DMS153 treated with DMSO at 0.1 percent for 48 hours (cell line): ENCODE data around the gene PABPN1L.

Source experiments
- DNase-seq: peaks from one replicate; lab custom pipeline; 2025; ENCODE audit not compliant: unreplicated experiment; lab: John Stamatoyannopoulos, UW

PABPN1L gene

GRCh38 chr16:88866151-88866920, at the start of gene PABPN1L:
PABPN1L (minus strand) TSS chr16:88866660; CDS start chr16:88866606, 54 bp downstream.
- peak; percentile 2 for DNase-seq

- no peak for DNase-seq
Measured at GRCh38 chr16:88915639-88916327, 49.3 kb upstream of the PABPN1L start.

- no peak for DNase-seq
Measured at GRCh38 chr16:88914750-88915368, 48.4 kb upstream of the PABPN1L start.

- DNase-seq = no peak
Measured at GRCh38 chr16:88913870-88914269, 47.4 kb upstream of the PABPN1L start.

GRCh38 chr16:88913001-88913612, 46.6 kb upstream of the PABPN1L start:
- no peak for DNase-seq

- DNase-seq = no peak
Measured at GRCh38 chr16:88912556-88912955, 46.1 kb upstream of the PABPN1L start.

- no peak for DNase-seq
Measured at GRCh38 chr16:88911946-88912310, 45.5 kb upstream of the PABPN1L start.

- no peak for DNase-seq
Measured at GRCh38 chr16:88911136-88911945, 44.9 kb upstream of the PABPN1L start.

GRCh38 chr16:88910284-88911135, 44.0 kb upstream of the PABPN1L start:
- DNase-seq = no peak

- no peak for DNase-seq
Measured at GRCh38 chr16:88909431-88910210, 43.2 kb upstream of the PABPN1L start.

- no peak for DNase-seq
Measured at GRCh38 chr16:88908307-88908706, 41.8 kb upstream of the PABPN1L start.

- DNase-seq = no peak
Measured at GRCh38 chr16:88907768-88908167, 41.3 kb upstream of the PABPN1L start.

- no peak for DNase-seq
Measured at GRCh38 chr16:88906535-88907105, 40.2 kb upstream of the PABPN1L start.

- DNase-seq = no peak
Measured at GRCh38 chr16:88906020-88906419, 39.6 kb upstream of the PABPN1L start.

GRCh38 chr16:88905563-88905962, 39.1 kb upstream of the PABPN1L start:
- DNase-seq = peak; percentile 1

- no peak for DNase-seq
Measured at GRCh38 chr16:88904676-88905365, 38.4 kb upstream of the PABPN1L start.

- DNase-seq = no peak
Measured at GRCh38 chr16:88903267-88903666, 36.8 kb upstream of the PABPN1L start.

GRCh38 chr16:88902744-88903143, 36.3 kb upstream of the PABPN1L start:
- no peak for DNase-seq
